ENCODE data around the gene FGF9.

- TF ChIP-seq, protein P1, sequence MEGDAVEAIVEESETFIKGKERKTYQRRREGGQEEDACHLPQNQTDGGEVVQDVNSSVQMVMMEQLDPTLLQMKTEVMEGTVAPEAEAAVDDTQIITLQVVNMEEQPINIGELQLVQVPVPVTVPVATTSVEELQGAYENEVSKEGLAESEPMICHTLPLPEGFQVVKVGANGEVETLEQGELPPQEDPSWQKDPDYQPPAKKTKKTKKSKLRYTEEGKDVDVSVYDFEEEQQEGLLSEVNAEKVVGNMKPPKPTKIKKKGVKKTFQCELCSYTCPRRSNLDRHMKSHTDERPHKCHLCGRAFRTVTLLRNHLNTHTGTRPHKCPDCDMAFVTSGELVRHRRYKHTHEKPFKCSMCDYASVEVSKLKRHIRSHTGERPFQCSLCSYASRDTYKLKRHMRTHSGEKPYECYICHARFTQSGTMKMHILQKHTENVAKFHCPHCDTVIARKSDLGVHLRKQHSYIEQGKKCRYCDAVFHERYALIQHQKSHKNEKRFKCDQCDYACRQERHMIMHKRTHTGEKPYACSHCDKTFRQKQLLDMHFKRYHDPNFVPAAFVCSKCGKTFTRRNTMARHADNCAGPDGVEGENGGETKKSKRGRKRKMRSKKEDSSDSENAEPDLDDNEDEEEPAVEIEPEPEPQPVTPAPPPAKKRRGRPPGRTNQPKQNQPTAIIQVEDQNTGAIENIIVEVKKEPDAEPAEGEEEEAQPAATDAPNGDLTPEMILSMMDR (IDR thresholded peaks at IDR 0.05), result no peak
- TF ChIP-seq EZH2 (IDR thresholded peaks at IDR 0.05; ENCODE audit: borderline replicate concordance, insufficient read depth, low read depth, low read length, poor library complexity, severe bottlenecking), result no peak
These were observed 53.1 kb downstream of the FGF9 start for GRCh38 chr13:21723807-21724505.
